OCI-LY1 (cell line): ENCODE data around the gene PDE6B.

Source experiments
- H2AFZ ChIP-seq: fragments of 200-600 bp; sonication (generic), shearing (Covaris generic); 2 replicates; pipeline ENCODE4 v1.6.0; 2014; ENCODE audit warnings: antibody characterized with exemption, mild to moderate bottlenecking, low read length
- H3F3A ChIP-seq: fragments of 200-600 bp; sonication (generic), shearing (Covaris generic); 2 replicates; pipeline ENCODE4 v1.6.0; 2014; ENCODE audit warnings: mild to moderate bottlenecking, antibody characterized with exemption, low read length, moderate library complexity; ENCODE audit not compliant: insufficient read depth
- H3K27ac ChIP-seq: fragments of 200-600 bp; sonication (generic); 2 replicates; pipeline ENCODE4 v1.5.1; 2014; ENCODE audit warnings: low read length, mixed run types, mild to moderate bottlenecking, low read depth; ENCODE audit not compliant: poor library complexity, severe bottlenecking
- H3K27me3 ChIP-seq: fragments of 200-600 bp; sonication (generic); 2 replicates; pipeline ENCODE4 v1.6.0; 2014; ENCODE audit warnings: antibody characterized with exemption, mild to moderate bottlenecking, low read length, moderate library complexity; ENCODE audit not compliant: insufficient read depth
- H3K36me3 ChIP-seq: fragments of 200-600 bp; sonication (generic); 2 replicates; pipeline ENCODE4 v1.6.1; 2014; ENCODE audit warnings: mild to moderate bottlenecking, antibody characterized with exemption, low read length, moderate library complexity, mixed read lengths; ENCODE audit not compliant: insufficient read depth
- H3K4me1 ChIP-seq: fragments of 200-600 bp; sonication (generic); 2 replicates; pipeline ENCODE4 v1.5.1; 2014; ENCODE audit warnings: mild to moderate bottlenecking, low read length, moderate library complexity; ENCODE audit not compliant: insufficient read depth, severe bottlenecking
- H3K4me2 ChIP-seq: fragments of 200-600 bp; sonication (generic), shearing (Covaris generic); 2 replicates; pipeline ENCODE4 v1.6.1; 2014; ENCODE audit warnings: low read length
- H3K4me3 ChIP-seq: fragments of 200-600 bp; sonication (generic); 2 replicates; pipeline ENCODE4 v1.5.1; 2014; ENCODE audit warnings: low read length, low read depth, mild to moderate bottlenecking, mixed read lengths; ENCODE audit not compliant: poor library complexity, severe bottlenecking
- H3K79me2 ChIP-seq: fragments of 200-600 bp; shearing (Covaris generic); 2 replicates; pipeline ENCODE4 v1.6.1; 2016; ENCODE audit warnings: mixed run types, low read length, mixed read lengths; ENCODE audit not compliant: insufficient read depth
- H3K9ac ChIP-seq: fragments of 200-600 bp; sonication (generic), shearing (Covaris generic); 2 replicates; pipeline ENCODE4 v1.6.1; 2014; ENCODE audit warnings: mild to moderate bottlenecking, low read length, mixed read lengths
- H3K9me2 ChIP-seq: fragments of 200-600 bp; sonication (generic), shearing (Covaris generic); 2 replicates; pipeline ENCODE4 v1.6.1; 2014; ENCODE audit warnings: low read depth, mild to moderate bottlenecking, low read length, mixed read lengths
- H3K9me3 ChIP-seq: fragments of 200-600 bp; shearing (Covaris generic); 2 replicates; pipeline ENCODE4 v1.6.1; 2014; ENCODE audit warnings: low read length, mixed read lengths
- H4K20me1 ChIP-seq: fragments of 200-600 bp; sonication (generic), shearing (Covaris generic); 2 replicates; pipeline ENCODE4 v1.6.0; 2016; ENCODE audit warnings: mild to moderate bottlenecking, low read length; ENCODE audit not compliant: insufficient read depth
- EZH2 ChIP-seq: fragments of 200-600 bp; sonication (generic), shearing (Covaris generic); IDR thresholded peaks from 2 replicates; pipeline ENCODE4 v1.8.0; 2017; ENCODE audit warnings: borderline replicate concordance, mixed run types, mild to moderate bottlenecking, antibody characterized with exemption, low read length, moderate library complexity, mixed read lengths
- TF ChIP-seq, protein P1 (sequence below): fragments of 200-600 bp; sonication (generic), shearing (Covaris generic); IDR thresholded peaks from 2 replicates; pipeline ENCODE4 v1.5.1; 2017; ENCODE audit warnings: mild to moderate bottlenecking, antibody characterized with exemption, low read length, moderate library complexity, mixed read lengths

Gene PDE6B

DNA sequence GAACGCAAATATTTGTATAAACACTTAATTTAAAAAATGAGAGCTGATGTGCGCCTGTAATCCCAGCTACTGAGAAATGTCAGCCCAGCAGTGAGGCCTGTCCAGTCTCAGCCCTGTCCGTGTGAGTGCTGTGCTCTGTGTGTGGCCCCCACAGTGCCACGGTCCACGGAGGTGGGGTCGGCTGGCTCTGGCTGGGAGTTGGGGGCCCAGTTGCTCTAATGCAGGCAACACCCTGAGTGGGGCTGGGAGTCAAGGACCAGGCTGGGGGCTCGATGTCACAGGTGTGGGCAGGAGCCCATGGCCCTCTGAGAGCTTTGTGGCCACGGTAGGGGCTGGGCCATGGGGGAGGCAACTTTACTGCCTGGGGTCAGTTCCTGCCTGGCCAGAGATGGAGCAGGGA is 93.1 kb downstream of the PDE6B start:
- Histone ChIP-seq H2AFZ (no peak overlapping the region), H3F3A (no peaks in the 10 kb centered on the region), H3K9me2 (no peaks in the 10 kb centered on the region), H3K79me2 (no peaks in the 10 kb centered on the region), H3K9ac (no peak overlapping the region), H3K4me3 (no peak overlapping the region), H3K36me3 (no peaks in the 10 kb centered on the region), H3K27ac (no peak overlapping the region), H3K4me2 (no peak overlapping the region), H3K9me3 (no peaks in the 10 kb centered on the region), H4K20me1 (no peaks in the 10 kb centered on the region), H3K4me1 (no peaks in the 10 kb centered on the region), H3K27me3 (no peaks in the 10 kb centered on the region)
- no peak for TF ChIP-seq EZH2
- TF ChIP-seq, protein P1, sequence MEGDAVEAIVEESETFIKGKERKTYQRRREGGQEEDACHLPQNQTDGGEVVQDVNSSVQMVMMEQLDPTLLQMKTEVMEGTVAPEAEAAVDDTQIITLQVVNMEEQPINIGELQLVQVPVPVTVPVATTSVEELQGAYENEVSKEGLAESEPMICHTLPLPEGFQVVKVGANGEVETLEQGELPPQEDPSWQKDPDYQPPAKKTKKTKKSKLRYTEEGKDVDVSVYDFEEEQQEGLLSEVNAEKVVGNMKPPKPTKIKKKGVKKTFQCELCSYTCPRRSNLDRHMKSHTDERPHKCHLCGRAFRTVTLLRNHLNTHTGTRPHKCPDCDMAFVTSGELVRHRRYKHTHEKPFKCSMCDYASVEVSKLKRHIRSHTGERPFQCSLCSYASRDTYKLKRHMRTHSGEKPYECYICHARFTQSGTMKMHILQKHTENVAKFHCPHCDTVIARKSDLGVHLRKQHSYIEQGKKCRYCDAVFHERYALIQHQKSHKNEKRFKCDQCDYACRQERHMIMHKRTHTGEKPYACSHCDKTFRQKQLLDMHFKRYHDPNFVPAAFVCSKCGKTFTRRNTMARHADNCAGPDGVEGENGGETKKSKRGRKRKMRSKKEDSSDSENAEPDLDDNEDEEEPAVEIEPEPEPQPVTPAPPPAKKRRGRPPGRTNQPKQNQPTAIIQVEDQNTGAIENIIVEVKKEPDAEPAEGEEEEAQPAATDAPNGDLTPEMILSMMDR, result no peak
